Omental fat pad (tissue), 4 donors: ENCODE results near the gene RTN4R. TPM values are rescaled to one million over a fixed set of nuclear protein-coding genes. Genes with fewer than 3 reads are reported as not detected.

Experiments used
- ATAC-seq: fragments of 150-250 bp; one replicate; pipeline ENCODE4 v1.9.1; 2016; ENCODE audit warnings: mild to moderate bottlenecking, moderate library complexity; ENCODE audit not compliant: low FRiP score
- DNase-seq: peaks from one replicate; pipeline ENCODE4 v3.0.0-alpha.2; 2019; ENCODE audit warnings: low spot score
- total RNA-seq, 4 donors: library from RNA; depleted of rRNA; stranded (reverse); fragments of >200 nt; gene quantifications; one replicate each; pipeline ENCODE4 v1.1.0, GENCODE V29; 2016
- TF ChIP-seq, protein P1 (sequence below), 3 donors: fragments of 450-650 bp; IDR thresholded peaks; one replicate each; pipeline ENCODE4 v1.5.1; 2016 to 2017; ENCODE audit warnings: antibody characterized with exemption in 3 of 3, mild to moderate bottlenecking in 3 of 3, moderate library complexity in 2 of 3

RTN4R gene
- total RNA-seq, 4 donors from 2014 or later, result 0.25 to 2.3 (median 1.3) TPM

DNA sequence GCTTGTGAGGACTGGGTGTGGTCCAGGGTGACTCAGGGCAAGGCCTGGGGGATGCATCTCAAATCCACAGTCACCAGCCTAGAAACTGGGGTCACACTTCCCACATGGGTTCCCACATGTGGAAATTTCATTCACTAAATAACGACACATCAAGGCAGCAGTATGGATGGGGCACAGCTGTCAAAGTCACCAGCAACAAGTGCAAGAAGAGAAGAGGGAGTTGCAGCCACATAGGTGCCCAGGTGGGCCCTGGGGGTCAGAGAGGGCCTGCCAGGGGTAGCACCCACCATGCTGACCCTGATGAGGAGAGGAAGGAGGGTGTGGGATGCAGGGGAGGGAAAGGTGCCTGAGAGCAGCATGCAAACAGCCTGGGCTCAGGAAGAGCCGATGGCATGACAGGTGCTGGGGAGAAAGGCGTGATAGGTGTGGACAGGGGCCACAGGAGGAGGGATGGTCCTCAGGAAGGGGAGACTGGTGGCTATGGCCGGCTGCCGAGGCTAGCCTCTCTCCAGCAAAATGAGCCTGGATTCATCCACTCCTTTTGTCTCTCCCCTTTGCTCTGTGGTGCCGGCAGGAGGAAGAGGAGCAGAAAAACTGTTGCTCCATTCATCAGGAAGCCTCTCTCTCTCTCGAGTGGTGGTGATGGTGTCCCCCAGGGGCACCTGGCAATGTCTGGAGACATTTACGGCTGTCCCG is 29.4 kb upstream of the RTN4R start:
- TF ChIP-seq, protein P1, sequence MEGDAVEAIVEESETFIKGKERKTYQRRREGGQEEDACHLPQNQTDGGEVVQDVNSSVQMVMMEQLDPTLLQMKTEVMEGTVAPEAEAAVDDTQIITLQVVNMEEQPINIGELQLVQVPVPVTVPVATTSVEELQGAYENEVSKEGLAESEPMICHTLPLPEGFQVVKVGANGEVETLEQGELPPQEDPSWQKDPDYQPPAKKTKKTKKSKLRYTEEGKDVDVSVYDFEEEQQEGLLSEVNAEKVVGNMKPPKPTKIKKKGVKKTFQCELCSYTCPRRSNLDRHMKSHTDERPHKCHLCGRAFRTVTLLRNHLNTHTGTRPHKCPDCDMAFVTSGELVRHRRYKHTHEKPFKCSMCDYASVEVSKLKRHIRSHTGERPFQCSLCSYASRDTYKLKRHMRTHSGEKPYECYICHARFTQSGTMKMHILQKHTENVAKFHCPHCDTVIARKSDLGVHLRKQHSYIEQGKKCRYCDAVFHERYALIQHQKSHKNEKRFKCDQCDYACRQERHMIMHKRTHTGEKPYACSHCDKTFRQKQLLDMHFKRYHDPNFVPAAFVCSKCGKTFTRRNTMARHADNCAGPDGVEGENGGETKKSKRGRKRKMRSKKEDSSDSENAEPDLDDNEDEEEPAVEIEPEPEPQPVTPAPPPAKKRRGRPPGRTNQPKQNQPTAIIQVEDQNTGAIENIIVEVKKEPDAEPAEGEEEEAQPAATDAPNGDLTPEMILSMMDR (IDR thresholded peaks at IDR 0.05), result no peak
- ATAC-seq (no peak), DNase-seq (no peak)

DNA sequence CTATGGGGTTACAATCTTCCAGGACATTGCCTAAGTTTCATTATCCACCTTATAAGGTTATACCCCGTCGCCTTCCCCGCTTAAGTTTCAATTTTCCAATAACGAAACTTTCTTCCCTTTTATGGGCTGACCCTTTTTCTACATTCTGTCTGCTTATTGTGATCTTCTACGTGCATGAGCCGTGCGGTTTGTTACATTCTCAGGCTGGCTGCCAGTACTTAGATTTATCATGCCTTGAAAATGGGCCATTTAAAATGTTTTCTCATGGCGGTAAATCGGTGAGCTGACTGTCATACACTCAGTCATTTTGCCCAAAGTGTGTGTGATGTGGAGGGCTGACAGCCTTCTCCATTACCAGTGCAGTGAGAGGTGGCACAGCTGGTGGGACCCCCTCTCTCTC is 28.5 kb upstream of the RTN4R start:
- DNase-seq (no peak), ATAC-seq (no peak)
- TF ChIP-seq, protein P1 (IDR thresholded peaks at IDR 0.05), result no peak

GRCh38 chr22:20295262-20296064 is 27.3 kb upstream of the RTN4R start:
- no peak for ATAC-seq
- TF ChIP-seq, protein P1 (IDR thresholded peaks at IDR 0.05), result no peak
- DNase-seq, result no peak

DNA sequence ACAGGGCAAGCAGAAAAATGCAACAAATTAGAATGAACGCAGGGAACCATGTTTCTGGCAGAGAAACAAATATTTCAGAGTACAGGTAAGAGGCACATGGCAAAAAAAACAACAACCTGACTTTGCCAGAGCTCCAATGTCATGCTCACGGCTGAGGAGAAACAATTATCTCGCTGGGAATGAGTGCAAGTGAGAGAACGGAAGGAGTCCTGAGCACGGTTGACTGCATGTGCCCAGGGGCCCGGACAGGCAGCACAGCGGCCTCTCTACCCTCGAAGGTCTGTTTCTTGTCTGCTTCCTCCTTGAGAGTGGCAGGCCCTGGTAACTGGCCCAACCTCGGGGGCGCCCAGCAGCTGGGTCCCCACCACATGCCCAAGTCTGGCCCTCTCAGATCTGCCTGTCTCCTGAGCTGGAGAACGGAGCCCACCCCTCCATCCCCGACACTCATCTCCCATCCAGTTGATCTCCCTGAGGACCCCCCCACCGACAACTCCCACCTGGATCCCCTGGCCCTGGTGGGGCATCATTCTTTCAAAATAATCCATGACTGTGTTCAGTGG is 24.6 kb upstream of the RTN4R start:
- no peak for ATAC-seq
- no peak for DNase-seq
- TF ChIP-seq, protein P1 (IDR thresholded peaks at IDR 0.05), result no peak

DNA sequence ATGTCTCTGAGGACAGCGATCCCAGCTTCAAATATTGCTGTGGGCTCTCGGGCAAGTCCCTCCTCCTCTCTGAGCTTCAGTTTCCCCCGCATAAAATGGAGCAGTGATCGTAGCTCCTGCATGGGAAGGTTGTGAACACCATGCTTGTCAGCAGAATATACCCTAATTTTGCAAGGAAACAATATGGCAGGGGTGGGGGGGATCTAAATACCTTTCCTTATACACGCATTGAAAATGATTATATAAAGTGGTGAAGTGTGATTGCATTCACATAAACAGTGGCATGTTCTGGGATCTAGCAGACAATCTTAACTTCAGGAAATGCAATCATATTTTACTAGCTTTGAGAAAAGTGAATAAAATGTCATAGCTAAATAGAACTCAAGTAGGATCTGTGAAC is 24.0 kb upstream of the RTN4R start:
- ATAC-seq (no peak), DNase-seq (no peak)
- TF ChIP-seq, protein P1 (IDR thresholded peaks at IDR 0.05), result no peak

- ATAC-seq, result no peak
- TF ChIP-seq, protein P1 (IDR thresholded peaks at IDR 0.05), result no peak
- DNase-seq, result no peak
These were observed 23.5 kb upstream of the RTN4R start for GRCh38 chr22:20291604-20292063.
